WTC11 (cell line): ENCODE data around the gene GPR149. TPM values are rescaled to one million over a fixed set of nuclear protein-coding genes. Genes with fewer than 3 reads are reported as not detected.

Experiments
- ATAC-seq: fragments of 200-7000 bp; cut with Tn5 transposase; 2 replicates; pipeline ENCODE4 v1.10.0; 2021; ENCODE audit warnings: mild to moderate bottlenecking, moderate library complexity
- CTCF ChIA-PET: fragments of 300-600 bp; sonication (Branson Sonifier 250); formaldehyde crosslinking; loops from one replicate; lab custom pipeline; 2021; ENCODE audit warnings: antibody characterized with exemption; lab: Charles Lee
- POLR2A ChIA-PET: fragments of 350-600 bp; sonication (Branson Sonifier 250); formaldehyde crosslinking; loops from one replicate; lab custom pipeline; 2021; ENCODE audit warnings: antibody characterized with exemption; lab: Charles Lee
- DNase-seq: peaks from one replicate; pipeline ENCODE4 v3.0.0; 2021; ENCODE audit warnings: low spot score
- H3K27ac Mint-ChIP-seq: 2 replicates; pipeline ENCODE4 v1.8.0; 2021; ENCODE audit warnings: mixed read lengths
- H3K27me3 Mint-ChIP-seq: 2 replicates; pipeline ENCODE4 v1.8.0; 2021; ENCODE audit warnings: low read depth, mild to moderate bottlenecking, moderate library complexity, mixed read lengths
- H3K36me3 Mint-ChIP-seq: 2 replicates; pipeline ENCODE4 v1.8.0; 2021; ENCODE audit warnings: mixed read lengths
- H3K4me1 Mint-ChIP-seq: 2 replicates; pipeline ENCODE4 v1.8.0; 2022; ENCODE audit warnings: mixed read lengths
- H3K4me3 Mint-ChIP-seq: 2 replicates; pipeline ENCODE4 v1.8.0; 2021; ENCODE audit warnings: mild to moderate bottlenecking, moderate library complexity, mixed read lengths
- H3K9me3 Mint-ChIP-seq: 2 replicates; pipeline ENCODE4 v1.8.0; 2021; ENCODE audit warnings: mixed read lengths
- CTCF ChIP-seq: fragments of 200-600 bp; IDR thresholded peaks from 2 replicates; pipeline ENCODE4 v1.8.0; 2022; ENCODE audit warnings: antibody characterized with exemption
- IRF2 ChIP-seq: sonication (generic); formaldehyde crosslinking; IDR thresholded peaks from 2 replicates; pipeline ENCODE4 v1.8.0; 2022; ENCODE audit warnings: low read depth, missing genetic modification reagents, borderline replicate concordance
- JAZF1 ChIP-seq: fragments of 250-450 bp; sonication (Bioruptor Pico); IDR thresholded peaks from 2 replicates; pipeline ENCODE4 v1.9.0; 2021; ENCODE audit warnings: moderate library complexity, mild to moderate bottlenecking, inconsistent platforms
- JUN ChIP-seq: sonication (generic); formaldehyde crosslinking; IDR thresholded peaks from 2 replicates; pipeline ENCODE4 v1.8.0; 2023; ENCODE audit warnings: mild to moderate bottlenecking, missing genetic modification reagents
- MXD4 ChIP-seq: fragments of 250-450 bp; sonication (Bioruptor Pico); IDR thresholded peaks from 2 replicates; pipeline ENCODE4 v1.8.0; 2021; ENCODE audit warnings: mild to moderate bottlenecking, moderate library complexity, borderline replicate concordance
- SMAD4 ChIP-seq: sonication (generic); formaldehyde crosslinking; IDR thresholded peaks from 2 replicates; pipeline ENCODE4 v1.8.0; 2022; ENCODE audit warnings: mild to moderate bottlenecking, missing genetic modification reagents
- ZNF121 ChIP-seq: sonication (generic); formaldehyde crosslinking; IDR thresholded peaks from 2 replicates; pipeline ENCODE4 v1.8.0; 2023; ENCODE audit warnings: missing genetic modification reagents
- ZNF138 ChIP-seq: sonication (generic); formaldehyde crosslinking; conservative IDR thresholded peaks from 2 replicates; pipeline ENCODE4 v1.8.1; 2022; ENCODE audit warnings: mild to moderate bottlenecking, moderate library complexity, missing genetic modification reagents
- ZNF281 ChIP-seq: sonication (generic); formaldehyde crosslinking; IDR thresholded peaks from 2 replicates; pipeline ENCODE4 v1.8.0; 2023; ENCODE audit warnings: mild to moderate bottlenecking, missing genetic modification reagents
- ZNF423 ChIP-seq: fragments of 250-450 bp; sonication (Bioruptor Pico); IDR thresholded peaks from 2 replicates; pipeline ENCODE4 v2.1.2; 2022; ENCODE audit warnings: mild to moderate bottlenecking, moderate library complexity
- total RNA-seq: library from RNA; stranded (reverse); gene quantifications from 3 replicates; pipeline ENCODE4 v1.2.3, GENCODE V29; 2021
- TF ChIP-seq, protein P1 (sequence below): fragments of 250-450 bp; sonication (Bioruptor Pico); IDR thresholded peaks from 2 replicates; pipeline ENCODE4 v1.9.0; 2021; ENCODE audit warnings: mild to moderate bottlenecking
- TF ChIP-seq, protein P2 (sequence below): fragments of 250-450 bp; sonication (Bioruptor Pico); IDR thresholded peaks from 2 replicates; pipeline ENCODE4 v1.9.0; 2021; ENCODE audit warnings: moderate library complexity, mild to moderate bottlenecking, inconsistent platforms, borderline replicate concordance
- TF ChIP-seq, protein P3 (sequence below): sonication (generic); formaldehyde crosslinking; IDR thresholded peaks from 2 replicates; pipeline ENCODE4 v1.8.1; 2022; ENCODE audit warnings: missing genetic modification reagents, borderline replicate concordance

GPR149 gene
- total RNA-seq, 1 experiment from 2014 or later: not detected

GRCh38 chr3:154338008-154338407, 92.0 kb downstream of the GPR149 start:
- Mint-ChIP-seq H3K4me3 (no peak overlapping the region), H3K4me1 (no peaks in the 10 kb centered on the region), H3K36me3 (no peaks in the 10 kb centered on the region)
- DNase-seq: no peak
- TF ChIP-seq, protein P1, sequence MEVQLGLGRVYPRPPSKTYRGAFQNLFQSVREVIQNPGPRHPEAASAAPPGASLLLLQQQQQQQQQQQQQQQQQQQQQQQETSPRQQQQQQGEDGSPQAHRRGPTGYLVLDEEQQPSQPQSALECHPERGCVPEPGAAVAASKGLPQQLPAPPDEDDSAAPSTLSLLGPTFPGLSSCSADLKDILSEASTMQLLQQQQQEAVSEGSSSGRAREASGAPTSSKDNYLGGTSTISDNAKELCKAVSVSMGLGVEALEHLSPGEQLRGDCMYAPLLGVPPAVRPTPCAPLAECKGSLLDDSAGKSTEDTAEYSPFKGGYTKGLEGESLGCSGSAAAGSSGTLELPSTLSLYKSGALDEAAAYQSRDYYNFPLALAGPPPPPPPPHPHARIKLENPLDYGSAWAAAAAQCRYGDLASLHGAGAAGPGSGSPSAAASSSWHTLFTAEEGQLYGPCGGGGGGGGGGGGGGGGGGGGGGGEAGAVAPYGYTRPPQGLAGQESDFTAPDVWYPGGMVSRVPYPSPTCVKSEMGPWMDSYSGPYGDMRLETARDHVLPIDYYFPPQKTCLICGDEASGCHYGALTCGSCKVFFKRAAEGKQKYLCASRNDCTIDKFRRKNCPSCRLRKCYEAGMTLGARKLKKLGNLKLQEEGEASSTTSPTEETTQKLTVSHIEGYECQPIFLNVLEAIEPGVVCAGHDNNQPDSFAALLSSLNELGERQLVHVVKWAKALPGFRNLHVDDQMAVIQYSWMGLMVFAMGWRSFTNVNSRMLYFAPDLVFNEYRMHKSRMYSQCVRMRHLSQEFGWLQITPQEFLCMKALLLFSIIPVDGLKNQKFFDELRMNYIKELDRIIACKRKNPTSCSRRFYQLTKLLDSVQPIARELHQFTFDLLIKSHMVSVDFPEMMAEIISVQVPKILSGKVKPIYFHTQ (CRISPR knock-in tag): no peak
- TF ChIP-seq JAZF1 (CRISPR knock-in tag): no peak
- no peak for TF ChIP-seq JUN (CRISPR knock-in tag)
- TF ChIP-seq, protein P2, sequence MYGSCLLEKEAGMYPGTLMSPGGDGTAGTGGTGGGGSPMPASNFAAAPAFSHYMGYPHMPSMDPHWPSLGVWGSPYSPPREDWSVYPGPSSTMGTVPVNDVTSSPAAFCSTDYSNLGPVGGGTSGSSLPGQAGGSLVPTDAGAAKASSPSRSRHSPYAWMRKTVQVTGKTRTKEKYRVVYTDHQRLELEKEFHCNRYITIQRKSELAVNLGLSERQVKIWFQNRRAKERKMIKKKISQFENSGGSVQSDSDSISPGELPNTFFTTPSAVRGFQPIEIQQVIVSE: no peak
- TF ChIP-seq, all 79 proteins: peak for 0
- Mint-ChIP-seq H3K9me3 (no peaks in the 10 kb centered on the region), H3K27me3 (no peaks in the 10 kb centered on the region), H3K27ac (no peak overlapping the region)
- CTCF ChIA-PET: no interaction called here
- no peak for ATAC-seq
- POLR2A ChIA-PET: no interaction called here

DNA sequence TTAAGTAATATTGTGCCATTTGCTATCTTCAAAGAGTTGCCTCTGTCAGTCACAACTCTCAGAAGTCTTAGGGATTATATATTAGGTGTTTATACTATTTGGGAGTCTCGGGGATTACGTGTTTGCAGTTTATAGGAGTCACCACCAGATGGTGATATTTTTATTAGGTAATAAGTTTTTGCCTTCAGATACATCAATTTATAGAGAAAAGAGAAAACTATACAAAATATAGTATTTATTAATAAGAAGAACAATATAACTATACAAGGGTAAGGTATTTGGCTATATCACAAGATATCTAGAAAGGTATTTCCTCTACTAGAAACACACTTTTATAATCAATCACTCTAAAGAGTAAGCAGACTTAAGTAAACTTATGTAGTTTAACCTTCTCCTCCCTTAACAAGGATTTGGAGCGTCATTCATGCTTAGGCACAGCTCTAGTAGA, 95.0 kb downstream of the GPR149 start:
- peak; percentile 32; the same call in 1 of the 2 replicates for ATAC-seq
- no peak for DNase-seq

DNA sequence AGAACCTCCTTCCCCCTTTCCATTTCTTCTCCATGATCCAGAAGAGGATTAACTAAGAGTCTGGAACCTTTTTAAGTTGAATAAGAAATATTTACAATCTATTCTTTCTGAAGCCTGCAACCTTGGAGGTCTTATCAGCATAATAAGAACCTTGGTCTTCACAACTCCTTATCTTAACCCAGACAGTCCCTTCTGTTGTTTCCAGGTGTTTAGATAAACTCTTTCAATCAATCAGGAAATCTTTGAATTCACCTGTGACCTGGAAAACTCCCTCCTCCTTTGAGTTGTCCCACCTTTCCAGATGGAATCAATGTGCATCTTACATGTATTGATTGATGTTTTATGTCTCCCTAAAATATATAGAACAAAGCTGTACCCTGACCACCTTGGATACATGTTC, 102.1 kb downstream of the GPR149 start:
- DNase-seq: no peak
- CTCF ChIA-PET: no interaction called here
- ATAC-seq: no peak
- no peak overlapping the region for H3K4me3 Mint-ChIP-seq
- no peaks in the 10 kb centered on the region for H3K9me3 Mint-ChIP-seq
- H3K4me1 Mint-ChIP-seq: peaks cover 10% of the 10 kb centered on the region
- TF ChIP-seq IRF2 (CRISPR knock-in tag) (no peak), ZNF121 (CRISPR knock-in tag) (no peak), MXD4 (CRISPR knock-in tag) (no peak), JUN (CRISPR knock-in tag) (no peak), ZNF138 (no peak), ZNF423 (CRISPR knock-in tag) (no peak), SMAD4 (no peak)
- TF ChIP-seq, protein P3, sequence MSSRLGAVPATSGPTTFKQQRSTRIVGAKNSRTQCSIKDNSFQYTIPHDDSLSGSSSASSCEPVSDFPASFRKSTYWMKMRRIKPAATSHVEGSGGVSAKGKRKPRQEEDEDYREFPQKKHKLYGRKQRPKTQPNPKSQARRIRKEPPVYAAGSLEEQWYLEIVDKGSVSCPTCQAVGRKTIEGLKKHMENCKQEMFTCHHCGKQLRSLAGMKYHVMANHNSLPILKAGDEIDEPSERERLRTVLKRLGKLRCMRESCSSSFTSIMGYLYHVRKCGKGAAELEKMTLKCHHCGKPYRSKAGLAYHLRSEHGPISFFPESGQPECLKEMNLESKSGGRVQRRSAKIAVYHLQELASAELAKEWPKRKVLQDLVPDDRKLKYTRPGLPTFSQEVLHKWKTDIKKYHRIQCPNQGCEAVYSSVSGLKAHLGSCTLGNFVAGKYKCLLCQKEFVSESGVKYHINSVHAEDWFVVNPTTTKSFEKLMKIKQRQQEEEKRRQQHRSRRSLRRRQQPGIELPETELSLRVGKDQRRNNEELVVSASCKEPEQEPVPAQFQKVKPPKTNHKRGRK (CRISPR knock-in tag): no peak
- TF ChIP-seq, protein P2: no peak
- TF ChIP-seq, all 79 proteins: peak for 0
- Mint-ChIP-seq H3K36me3 (no peaks in the 10 kb centered on the region), H3K27me3 (no peaks in the 10 kb centered on the region; the same call in 1 of the 2 replicates), H3K27ac (no peak overlapping the region)
- POLR2A ChIA-PET: no interaction called here

More for the DNA sequence above, 95.0 kb downstream of the GPR149 start:
- no peak for TF ChIP-seq ZNF281 (CRISPR knock-in tag)
- TF ChIP-seq CTCF: peak; percentile 31; the same call in 1 of the 2 replicates
- Mint-ChIP-seq H3K27me3 (no peaks in the 10 kb centered on the region; the same call in 1 of the 2 replicates), H3K9me3 (no peaks in the 10 kb centered on the region), H3K27ac (no peak overlapping the region), H3K4me3 (no peak overlapping the region), H3K4me1 (no peaks in the 10 kb centered on the region), H3K36me3 (no peaks in the 10 kb centered on the region)
- ChIA-PET CTCF (interaction anchor here (0.7 kb wide), 1 partner anchor 95 kb away, joined by 3 read pairs; the partner anchor contains the start of gene GPR149), POLR2A (no interaction called here)
